ENCODE data around the gene GSG1L.

The GSG1L gene

GRCh38 chr16:28107232-28107631 is 43.7 kb upstream of the GSG1L start:
- no peak overlapping the region for H3K4me3 ChIP-seq (ENCODE audit: low read depth, low read length)
- DNase-seq (ENCODE audit: low read depth) = no peak
- TF ChIP-seq POLR2A (IDR thresholded peaks at IDR 0.05; ENCODE audit: extremely low read depth, insufficient read length) (no peak), MYC (IDR thresholded peaks at IDR 0.05; ENCODE audit: low read depth, low read length) (no peak)

GRCh38 chr16:28106467-28107215 is 43.1 kb upstream of the GSG1L start:
- DNase-seq (ENCODE audit: low read depth) = no peak
- TF ChIP-seq CTCF (IDR thresholded peaks at IDR 0.05; ENCODE audit: low read depth, low read length) = no peak
- TF ChIP-seq, protein P1, sequence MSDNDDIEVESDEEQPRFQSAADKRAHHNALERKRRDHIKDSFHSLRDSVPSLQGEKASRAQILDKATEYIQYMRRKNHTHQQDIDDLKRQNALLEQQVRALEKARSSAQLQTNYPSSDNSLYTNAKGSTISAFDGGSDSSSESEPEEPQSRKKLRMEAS (IDR thresholded peaks at IDR 0.05; ENCODE audit: low read depth, low read length) = no peak
- no peak for TF ChIP-seq MYC (IDR thresholded peaks at IDR 0.05; ENCODE audit: low read depth, low read length)
- no peak for TF ChIP-seq POLR2A (IDR thresholded peaks at IDR 0.05; ENCODE audit: extremely low read depth, insufficient read length)
- no peak overlapping the region for H3K4me3 ChIP-seq (ENCODE audit: low read depth, low read length)

GRCh38 chr16:28105954-28106353 is 42.4 kb upstream of the GSG1L start:
- no peak for DNase-seq (ENCODE audit: low read depth)
- TF ChIP-seq POLR2A (IDR thresholded peaks at IDR 0.05; ENCODE audit: extremely low read depth, insufficient read length) (no peak), CTCF (IDR thresholded peaks at IDR 0.05; ENCODE audit: low read depth, low read length) (no peak)
- TF ChIP-seq, protein P1 (IDR thresholded peaks at IDR 0.05; ENCODE audit: low read depth, low read length) = no peak
- no peak overlapping the region for H3K4me3 ChIP-seq (ENCODE audit: low read depth, low read length)

GRCh38 chr16:28105297-28105696 is 41.8 kb upstream of the GSG1L start:
- no peak for DNase-seq (ENCODE audit: low read depth)
- TF ChIP-seq MYC (IDR thresholded peaks at IDR 0.05; ENCODE audit: low read depth, low read length) = no peak

DNA sequence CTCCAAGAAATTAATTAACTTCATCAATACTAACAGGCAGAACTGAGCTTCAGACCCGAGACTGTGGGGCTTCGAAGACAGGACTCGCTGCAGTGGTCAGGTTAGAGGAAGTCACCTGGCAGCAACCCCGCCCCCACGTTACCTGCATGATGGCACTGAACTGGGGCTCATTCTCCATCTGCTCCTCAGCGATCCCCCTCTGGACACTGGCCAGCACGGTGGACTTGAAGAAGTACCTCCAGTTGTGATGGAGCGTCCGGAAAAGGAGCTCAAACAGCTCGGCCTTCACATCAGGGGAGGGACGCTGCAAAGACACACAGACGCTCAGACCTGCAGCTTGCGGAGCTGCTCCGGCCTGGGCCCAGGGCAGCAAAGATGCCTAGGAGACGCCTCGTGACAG is 40.9 kb upstream of the GSG1L start:
- DNase-seq (ENCODE audit: low read depth) = no peak
- TF ChIP-seq POLR2A (IDR thresholded peaks at IDR 0.05; ENCODE audit: extremely low read depth, insufficient read length) (no peak), CTCF (IDR thresholded peaks at IDR 0.05; ENCODE audit: low read depth, low read length) (no peak), MYC (IDR thresholded peaks at IDR 0.05; ENCODE audit: low read depth, low read length) (no peak)
- TF ChIP-seq, protein P1 (IDR thresholded peaks at IDR 0.05; ENCODE audit: low read depth, low read length) = no peak
- H3K4me3 ChIP-seq (ENCODE audit: low read depth, low read length) = no peak overlapping the region

More at GRCh38 chr16:28105297-28105696, 41.8 kb upstream of the GSG1L start:
- no peak overlapping the region for H3K4me3 ChIP-seq (ENCODE audit: low read depth, low read length)

GRCh38 chr16:28103516-28104170 is 40.1 kb upstream of the GSG1L start:
- TF ChIP-seq CTCF (IDR thresholded peaks at IDR 0.05; ENCODE audit: low read depth, low read length) (no peak), POLR2A (IDR thresholded peaks at IDR 0.05; ENCODE audit: extremely low read depth, insufficient read length) (no peak), MYC (IDR thresholded peaks at IDR 0.05; ENCODE audit: low read depth, low read length) (no peak)
- TF ChIP-seq, protein P1 (IDR thresholded peaks at IDR 0.05; ENCODE audit: low read depth, low read length) = no peak
- no peak overlapping the region for H3K4me3 ChIP-seq (ENCODE audit: low read depth, low read length)
- DNase-seq (ENCODE audit: low read depth) = no peak

All from NB4 (cell line).